Body of pancreas (tissue), 4 donors: ENCODE data around the gene MKS1.

Experiments
- CTCF ChIP-seq, 7 experiments: fragments of 450-650 bp in 4 of 7; fragments of 200-600 bp in 3 of 7; sonication (generic) in 3 of 7; IDR thresholded peaks; one replicate each; pipeline ENCODE4 v1.5.1; 2016 to 2019; ENCODE audit warnings: antibody characterized with exemption in 7 of 7
- POLR2A ChIP-seq, 3 donors: fragments of 450-650 bp; IDR thresholded peaks; one replicate each; pipeline ENCODE4 v1.6.1; 2016; ENCODE audit warnings: antibody characterized with exemption in 3 of 3, mild to moderate bottlenecking in 2 of 3

- TF ChIP-seq CTCF (IDR thresholded peaks at IDR 0.05) (no peak), POLR2A (IDR thresholded peaks at IDR 0.05) (no peak)
Observed at GRCh38 chr17:58252141-58252540, 33.1 kb upstream of the MKS1 start.
